ENCODE measurements around the gene BAD. TPM values are rescaled to one million over a fixed set of nuclear protein-coding genes. Genes with fewer than 3 reads are reported as not detected.

The BAD gene
- total and polyA plus RNA-seq, 2 donors (not counting 1 experiment from before 2014, with no cell fraction given): 24.0 to 39.1 TPM

- no peaks in the 10 kb centered on the region for H3K9me3 ChIP-seq (ENCODE audit: control extremely low read depth in 1 of 3, control insufficient read depth in 2 of 3, insufficient read depth in 1 of 3, low read length in 2 of 3)
- Mint-ChIP-seq H3K9me3 (ENCODE audit: insufficient read depth) (no peaks in the 10 kb centered on the region), H3K4me1 (peaks cover 43% of the 10 kb centered on the region), H3K27me3 (no peaks in the 10 kb centered on the region), H3K27ac (peak within 1 kb of the TSS; percentile 93), H3K4me3 (peak within 1 kb of the TSS; percentile 91)
- H3K36me3 ChIP-seq (replicated peaks in 1 of 2; ENCODE audit: control extremely low read depth in 1 of 2, control insufficient read depth in 1 of 2, extremely low read depth in 1 of 2, insufficient read depth in 2 of 2, low read length in 1 of 2): peaks cover 0 to 23% of the 10 kb centered on the region in 2 experiments
- intact Hi-C loops (cut with micrococcal nuclease): loop anchor here (1.0 kb wide), 7 partner anchors 8 to 43 kb away; partner anchors contain the start of genes PLCB3, PPP1R14B and VEGFB
- peak within 1 kb of the TSS; percentile 64 to 97 (median 92) for H3K4me3 ChIP-seq (ENCODE audit: control extremely low read depth in 1 of 5, extremely low read depth in 1 of 5, insufficient read depth in 1 of 5, low read depth in 2 of 5, low read length in 4 of 5)
- H3K79me2 ChIP-seq (ENCODE audit: control insufficient read depth, insufficient read depth, low read length): peaks cover 21% of the 10 kb centered on the region
- ATAC-seq (ENCODE audit: low read depth) (peak; percentile 53), DNase-seq (peak; percentile 91)
- peak within 1 kb of the TSS; percentile 82 to 86 for H3K27ac ChIP-seq (ENCODE audit: low read length in 2 of 2)
- H2AFZ ChIP-seq (ENCODE audit: insufficient read depth, low read depth, low read length, poor library complexity, severe bottlenecking): peak within 1 kb of the TSS; percentile 86
- ChIA-PET POLR2A (interaction anchor here (0.5 to 6.3 kb wide), 13 partner anchors 8 to 1107 kb away, joined by 3 to 78 read pairs (median 4); partner anchors contain the start of genes FERMT3, FKBP2 and PPP1R14B), CTCF (interaction anchor here (0.7 to 5.2 kb wide), 14 partner anchors 9 to 129 kb away, joined by 3 to 70 read pairs (median 4); partner anchors contain the start of genes FERMT3, FKBP2 and PLCB3)
- peak within 1 kb of the TSS; percentile 98 for H3K4me2 ChIP-seq (replicated peaks; ENCODE audit: low read depth, low read length, poor library complexity, severe bottlenecking)
- peaks cover 5% of the 10 kb centered on the region for H4K20me1 ChIP-seq (ENCODE audit: control insufficient read depth, insufficient read depth, low read length, poor library complexity, severe bottlenecking)
- peaks cover 26 to 41% of the 10 kb centered on the region in 2 donors for H3K4me1 ChIP-seq (ENCODE audit: control insufficient read depth in 2 of 2, insufficient read depth in 2 of 2, low read length in 2 of 2)
- peak within 1 kb of the TSS; percentile 85 for H3K9ac ChIP-seq (ENCODE audit: low read length)
- TF ChIP-seq, protein P1, sequence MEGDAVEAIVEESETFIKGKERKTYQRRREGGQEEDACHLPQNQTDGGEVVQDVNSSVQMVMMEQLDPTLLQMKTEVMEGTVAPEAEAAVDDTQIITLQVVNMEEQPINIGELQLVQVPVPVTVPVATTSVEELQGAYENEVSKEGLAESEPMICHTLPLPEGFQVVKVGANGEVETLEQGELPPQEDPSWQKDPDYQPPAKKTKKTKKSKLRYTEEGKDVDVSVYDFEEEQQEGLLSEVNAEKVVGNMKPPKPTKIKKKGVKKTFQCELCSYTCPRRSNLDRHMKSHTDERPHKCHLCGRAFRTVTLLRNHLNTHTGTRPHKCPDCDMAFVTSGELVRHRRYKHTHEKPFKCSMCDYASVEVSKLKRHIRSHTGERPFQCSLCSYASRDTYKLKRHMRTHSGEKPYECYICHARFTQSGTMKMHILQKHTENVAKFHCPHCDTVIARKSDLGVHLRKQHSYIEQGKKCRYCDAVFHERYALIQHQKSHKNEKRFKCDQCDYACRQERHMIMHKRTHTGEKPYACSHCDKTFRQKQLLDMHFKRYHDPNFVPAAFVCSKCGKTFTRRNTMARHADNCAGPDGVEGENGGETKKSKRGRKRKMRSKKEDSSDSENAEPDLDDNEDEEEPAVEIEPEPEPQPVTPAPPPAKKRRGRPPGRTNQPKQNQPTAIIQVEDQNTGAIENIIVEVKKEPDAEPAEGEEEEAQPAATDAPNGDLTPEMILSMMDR (IDR thresholded peaks at IDR 0.05): peak; percentile 63
- TF ChIP-seq EZH2 (IDR thresholded peaks at IDR 0.05; ENCODE audit: borderline replicate concordance, insufficient read depth, low read depth, low read length, poor library complexity, severe bottlenecking): no peak
- no peaks in the 10 kb centered on the region for H3K27me3 ChIP-seq (replicated peaks in 1 of 4; ENCODE audit: control extremely low read depth in 1 of 4, control insufficient read depth in 3 of 4, insufficient read depth in 4 of 4, low read length in 3 of 4)
- WGBS (ENCODE audit: insufficient coverage): under 1% methylated on average over 47 of the region's 54 CpGs
Observed at GRCh38 chr11:64225608-64226506, 58.6 kb downstream of the BAD start, which contains the start of the genes NUDT22 and TRPT1. TSS of gene NUDT22 (plus strand) at chr11:64226274. CDS start at chr11:64226653, 379 bp downstream. TSS of gene TRPT1 (minus strand) at chr11:64226186. CDS start at chr11:64225860, 326 bp downstream.

Data from B cell (primary cell).